Myocyte (in vitro differentiated cells): ENCODE measurements around the gene GNAO1. TPM values are rescaled to one million over a fixed set of nuclear protein-coding genes. Genes with fewer than 3 reads are reported as not detected.

ENCODE experiments used
- DNase-seq: peaks from one replicate; pipeline ENCODE4 v3.0.0-alpha.2; 2012; ENCODE audit warnings: low read depth
- total RNA-seq: library from RNA; depleted of rRNA; stranded (reverse); fragments of >200 nt; gene quantifications from 2 replicates; pipeline ENCODE4 v1.2.3, GENCODE V29; 2014

GNAO1 gene
- total RNA-seq, 1 donor from 2014 or later: not detected

GRCh38 chr16:56197192-56197992, 6.1 kb downstream of the GNAO1 start:
- no peak for DNase-seq

- no peak for DNase-seq
Measured at GRCh38 chr16:56198006-56198754, 6.9 kb downstream of the GNAO1 start.

GRCh38 chr16:56198755-56199114, 7.4 kb downstream of the GNAO1 start:
- no peak for DNase-seq

GRCh38 chr16:56199164-56199563, 7.9 kb downstream of the GNAO1 start:
- DNase-seq: no peak

GRCh38 chr16:56201030-56201429, 9.7 kb downstream of the GNAO1 start:
- no peak for DNase-seq

GRCh38 chr16:56202036-56202435, 10.7 kb downstream of the GNAO1 start:
- DNase-seq: peak; percentile 3

- DNase-seq: peak; percentile 13
Measured at GRCh38 chr16:56203052-56203451, 11.8 kb downstream of the GNAO1 start.

- no peak for DNase-seq
Measured at GRCh38 chr16:56204816-56205215, 13.5 kb downstream of the GNAO1 start.

GRCh38 chr16:56206951-56207350, 15.7 kb downstream of the GNAO1 start:
- DNase-seq: no peak

GRCh38 chr16:56207421-56207820, 16.1 kb downstream of the GNAO1 start:
- DNase-seq: no peak

- no peak for DNase-seq
Measured at GRCh38 chr16:56211435-56211981, 20.2 kb downstream of the GNAO1 start.

GRCh38 chr16:56212144-56212543, 20.9 kb downstream of the GNAO1 start:
- DNase-seq: no peak

GRCh38 chr16:56221995-56222394, 30.7 kb downstream of the GNAO1 start:
- no peak for DNase-seq

GRCh38 chr16:56222474-56222997, 31.2 kb downstream of the GNAO1 start:
- no peak for DNase-seq

GRCh38 chr16:56225017-56225742, 33.9 kb downstream of the GNAO1 start:
- DNase-seq: no peak

GRCh38 chr16:56226187-56226586, 34.9 kb downstream of the GNAO1 start:
- no peak for DNase-seq

- DNase-seq: no peak
Measured at GRCh38 chr16:56226845-56227525, 35.7 kb downstream of the GNAO1 start.

GRCh38 chr16:56227936-56228335, 36.6 kb downstream of the GNAO1 start:
- no peak for DNase-seq

- DNase-seq: no peak
Measured at GRCh38 chr16:56228476-56228875, 37.2 kb downstream of the GNAO1 start.

- no peak for DNase-seq
Measured at GRCh38 chr16:56233795-56234566, 42.7 kb downstream of the GNAO1 start.
